CD4-positive, alpha-beta T cell treated with Interleukin-1 beta for 1 hour (primary cell): ENCODE data around the gene URB1.
A peak's percentile ranks its signal among the peaks of the same experiment; 100 is the strongest.
"Not testable (repeated sequence)": the region's sequence is repeated elsewhere in the genome, so short reads cannot be mapped to it uniquely, and the experiment has no call there.

ENCODE experiments used
- DNase-seq, 2 donors: peaks; one replicate each; pipeline ENCODE4 v3.0.0-alpha.2; 2020 to 2022

URB1 gene, protein sequence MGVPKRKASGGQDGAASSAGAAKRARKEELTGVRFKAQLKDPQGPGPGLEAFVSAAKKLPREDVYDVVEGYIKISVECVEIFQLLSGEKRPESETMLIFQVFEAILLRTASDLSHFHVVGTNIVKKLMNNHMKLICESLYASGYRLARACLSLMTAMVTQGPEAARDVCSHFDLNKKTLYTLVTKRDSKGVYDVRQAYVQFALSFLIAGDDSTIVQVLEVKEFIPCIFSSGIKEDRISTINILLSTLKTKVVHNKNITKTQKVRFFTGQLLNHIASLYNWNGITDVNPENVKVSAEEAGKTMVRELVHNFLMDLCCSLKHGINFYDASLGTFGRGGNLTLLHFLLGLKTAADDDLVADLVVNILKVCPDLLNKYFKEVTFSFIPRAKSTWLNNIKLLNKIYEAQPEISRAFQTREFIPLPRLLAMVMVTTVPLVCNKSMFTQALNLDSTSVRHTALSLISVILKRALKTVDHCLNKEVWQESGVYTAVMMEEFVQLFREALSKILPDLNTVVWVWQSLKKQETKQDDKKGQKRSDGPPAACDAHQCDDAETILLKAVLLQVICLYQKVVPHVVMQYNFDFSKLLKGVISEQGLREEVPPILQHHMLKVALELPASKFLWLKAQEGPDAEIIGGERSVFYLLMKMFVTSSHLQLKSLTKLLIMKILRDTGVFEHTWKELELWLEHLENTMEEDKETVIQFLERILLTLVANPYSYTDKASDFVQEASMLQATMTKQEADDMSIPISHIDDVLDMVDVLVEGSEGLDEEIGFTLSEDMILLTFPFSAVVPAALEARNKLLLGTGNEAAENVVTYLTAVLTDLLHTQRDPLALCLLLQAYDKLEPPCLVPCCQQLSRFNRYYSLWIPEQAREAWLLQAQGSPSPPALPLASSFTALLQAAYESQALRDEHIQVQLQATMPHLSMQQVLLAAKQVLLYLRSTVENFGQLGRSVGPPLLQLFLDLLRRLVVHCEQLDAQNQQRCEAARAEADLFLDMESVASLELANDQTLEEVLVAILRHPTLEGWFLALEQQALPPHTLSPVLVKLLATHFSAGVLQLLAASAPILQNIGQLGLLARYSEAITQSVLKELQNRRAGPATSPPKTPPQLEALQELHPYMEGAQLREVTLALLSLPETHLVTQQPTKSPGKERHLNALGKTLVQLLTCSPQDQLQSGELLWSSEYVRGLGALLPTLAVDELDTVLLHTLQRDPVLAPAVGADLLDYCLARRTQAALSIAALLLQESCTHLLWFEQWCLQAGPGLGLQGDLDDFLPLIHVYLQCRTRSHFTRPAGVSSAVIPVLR (N-terminal part only)

DNA sequence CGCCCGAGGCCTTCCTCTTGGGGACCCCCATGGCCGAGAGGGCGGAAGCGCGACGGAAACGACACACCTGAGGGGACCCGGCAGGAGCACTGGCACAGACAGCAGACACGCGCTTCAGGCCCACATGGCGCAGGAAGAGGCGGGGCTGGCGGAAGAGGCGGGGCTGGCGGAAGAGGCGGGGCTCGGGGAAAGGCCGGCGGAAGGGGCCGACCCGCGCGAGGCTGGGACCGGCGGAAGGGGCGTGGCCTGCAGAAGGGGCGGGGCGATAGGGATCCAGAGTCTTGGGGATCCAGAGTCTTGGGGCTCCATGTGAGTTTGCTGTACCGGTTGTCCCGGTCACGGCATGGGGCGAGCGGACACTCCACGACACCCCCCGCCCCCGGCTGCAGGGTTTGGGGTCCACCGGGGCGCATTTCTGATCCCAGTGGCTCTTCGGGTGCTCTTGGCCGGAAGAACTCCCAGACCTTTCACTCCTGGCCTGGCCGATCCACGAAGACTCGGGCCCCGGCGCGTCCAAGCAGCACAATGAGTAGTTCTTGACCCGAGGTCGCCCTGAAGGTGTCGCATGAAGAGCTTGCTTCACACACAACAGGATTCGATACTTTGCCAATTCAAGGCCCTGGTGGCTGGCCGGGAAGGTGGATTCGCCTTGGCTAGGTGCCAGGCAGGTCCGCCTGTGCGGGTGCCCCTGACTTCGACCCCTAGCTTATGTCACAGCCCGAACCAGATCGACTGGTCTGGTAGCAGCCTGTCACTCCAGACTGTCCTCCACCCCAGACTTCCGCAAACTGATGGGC is at the start of gene URB1:
Gene URB1, minus strand, starts transcription at position 133 of the 797 bp plus-strand sequence. Its CDS starts 102 bp downstream, at position 31.
- peak; percentile 93 to 96 for DNase-seq

DNA sequence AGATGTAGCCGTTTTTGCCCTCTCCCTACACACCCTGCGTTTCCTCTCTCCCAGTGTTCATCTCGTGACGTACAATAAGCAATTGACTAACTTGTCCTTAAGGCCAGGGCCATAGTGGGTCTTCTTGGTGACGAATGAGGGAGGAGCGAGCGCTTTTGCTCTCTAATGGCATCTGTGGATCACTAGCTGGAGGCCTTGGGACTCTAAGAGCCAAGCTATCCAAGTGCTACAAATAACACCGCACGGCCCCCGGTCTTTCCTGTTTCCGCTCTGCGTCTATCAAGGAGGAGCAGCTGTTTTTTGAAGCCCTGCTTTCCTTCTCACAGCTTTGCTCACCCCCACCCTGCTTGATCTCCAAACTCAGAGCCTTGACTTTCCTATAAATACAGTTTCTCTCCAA is 44.9 kb upstream of the URB1 start:
- no peak for DNase-seq

DNA sequence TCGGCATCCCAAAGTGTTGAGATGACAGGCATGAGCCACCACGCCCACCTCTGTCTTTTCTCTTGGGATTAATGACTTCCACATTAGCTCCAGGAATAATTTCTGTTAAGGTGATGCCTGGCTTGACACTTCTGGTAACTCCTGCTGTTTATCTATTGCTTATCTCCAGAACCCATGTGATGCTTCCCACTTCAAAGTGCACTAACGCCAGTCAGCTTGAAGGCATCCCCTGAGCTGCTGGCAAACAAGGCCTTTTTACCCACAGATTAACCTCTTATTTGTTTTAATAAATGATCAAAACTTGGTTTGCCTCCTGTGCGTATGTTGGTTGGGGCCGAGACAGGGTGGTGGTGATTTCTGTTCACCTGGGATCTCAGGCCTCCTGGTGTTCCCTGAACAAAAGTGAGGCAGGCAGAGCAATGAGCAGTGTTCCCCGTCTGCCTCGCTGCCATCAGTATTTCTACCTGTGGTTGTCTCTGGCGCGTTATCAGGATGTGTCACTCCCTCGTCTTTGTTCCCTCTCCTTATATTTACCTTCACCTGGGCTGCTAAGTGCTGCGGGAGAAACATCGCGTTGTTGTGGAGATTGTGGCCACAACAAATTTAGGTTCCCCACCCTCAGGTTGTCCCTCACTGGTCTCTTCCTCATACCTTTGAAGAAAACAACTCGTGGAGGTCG is 40.3 kb upstream of the URB1 start:
- not testable (repeated sequence) for DNase-seq

DNA sequence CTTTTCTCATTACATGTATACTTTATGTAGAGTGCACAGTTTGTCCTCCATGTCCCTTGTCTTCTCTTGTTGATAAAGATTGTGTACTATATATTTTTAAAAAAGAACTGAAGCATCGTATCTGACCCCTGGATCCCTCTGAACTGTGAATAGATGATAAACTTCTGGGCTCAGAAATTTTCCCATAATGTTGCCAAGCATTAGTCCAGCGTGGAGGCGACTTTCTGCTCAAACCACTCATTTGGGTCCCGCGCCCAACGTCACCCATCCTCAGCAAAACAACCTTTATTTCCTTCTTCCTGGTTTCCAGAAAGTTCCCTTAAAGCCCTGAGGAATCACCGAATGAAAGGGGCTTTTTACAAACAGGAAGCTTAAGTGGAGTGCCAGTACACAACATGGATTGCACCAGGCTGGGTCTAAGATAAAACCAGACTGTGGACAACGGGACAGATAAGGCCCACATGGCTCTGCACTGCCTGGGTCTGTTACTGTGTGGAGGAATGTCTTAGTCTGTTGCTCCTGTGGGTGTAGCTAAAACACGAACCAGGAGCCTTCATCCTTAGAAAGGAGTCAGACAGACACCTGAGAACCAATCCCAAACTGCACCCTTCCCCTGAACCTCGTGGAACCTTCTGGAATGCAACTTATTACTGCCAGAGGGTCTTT is 35.3 kb upstream of the URB1 start:
- no peak for DNase-seq

- DNase-seq = no peak
These were observed 33.8 kb upstream of the URB1 start for GRCh38 chr21:32426592-32427051.

GRCh38 chr21:32426066-32426465 is 33.3 kb upstream of the URB1 start:
- no peak for DNase-seq

- DNase-seq = no peak
These were observed 32.8 kb upstream of the URB1 start for GRCh38 chr21:32425628-32426027.

DNA sequence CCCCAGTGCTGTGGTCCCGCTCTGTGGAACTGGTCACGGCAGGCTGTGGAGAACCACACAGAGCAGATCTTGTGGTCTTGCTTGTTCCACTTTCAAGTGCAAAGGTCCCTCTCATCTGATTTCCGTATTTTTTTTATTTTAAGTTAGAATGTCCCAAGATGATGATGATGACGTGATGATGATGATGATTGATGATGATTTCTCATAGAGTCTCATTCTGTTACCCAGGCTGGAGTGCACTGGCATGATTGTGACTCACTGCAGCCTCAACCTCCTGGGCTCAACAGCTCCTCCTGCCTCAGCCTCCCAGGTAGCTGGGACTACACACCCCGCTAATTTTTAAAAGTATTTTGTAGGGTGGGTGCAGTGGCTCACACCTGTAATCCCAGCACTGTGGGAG is 31.9 kb upstream of the URB1 start:
- DNase-seq = no peak

DNA sequence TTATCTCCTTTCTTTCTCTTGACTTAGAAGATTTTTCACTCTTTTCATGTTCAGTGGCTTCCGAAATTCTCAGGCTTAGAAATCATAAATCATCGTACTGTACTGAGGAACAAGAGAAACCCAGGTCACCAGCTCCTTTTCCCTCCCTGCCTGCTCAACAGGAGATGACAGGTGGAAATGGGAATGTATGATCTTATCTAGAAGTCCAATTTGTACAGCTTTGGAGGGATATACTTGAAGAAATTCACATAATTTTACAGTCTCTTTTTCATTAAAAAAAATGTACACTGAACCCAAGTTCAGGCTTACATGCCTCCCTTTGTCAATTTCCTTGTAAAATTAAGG is 31.4 kb upstream of the URB1 start:
- DNase-seq = no peak

DNA sequence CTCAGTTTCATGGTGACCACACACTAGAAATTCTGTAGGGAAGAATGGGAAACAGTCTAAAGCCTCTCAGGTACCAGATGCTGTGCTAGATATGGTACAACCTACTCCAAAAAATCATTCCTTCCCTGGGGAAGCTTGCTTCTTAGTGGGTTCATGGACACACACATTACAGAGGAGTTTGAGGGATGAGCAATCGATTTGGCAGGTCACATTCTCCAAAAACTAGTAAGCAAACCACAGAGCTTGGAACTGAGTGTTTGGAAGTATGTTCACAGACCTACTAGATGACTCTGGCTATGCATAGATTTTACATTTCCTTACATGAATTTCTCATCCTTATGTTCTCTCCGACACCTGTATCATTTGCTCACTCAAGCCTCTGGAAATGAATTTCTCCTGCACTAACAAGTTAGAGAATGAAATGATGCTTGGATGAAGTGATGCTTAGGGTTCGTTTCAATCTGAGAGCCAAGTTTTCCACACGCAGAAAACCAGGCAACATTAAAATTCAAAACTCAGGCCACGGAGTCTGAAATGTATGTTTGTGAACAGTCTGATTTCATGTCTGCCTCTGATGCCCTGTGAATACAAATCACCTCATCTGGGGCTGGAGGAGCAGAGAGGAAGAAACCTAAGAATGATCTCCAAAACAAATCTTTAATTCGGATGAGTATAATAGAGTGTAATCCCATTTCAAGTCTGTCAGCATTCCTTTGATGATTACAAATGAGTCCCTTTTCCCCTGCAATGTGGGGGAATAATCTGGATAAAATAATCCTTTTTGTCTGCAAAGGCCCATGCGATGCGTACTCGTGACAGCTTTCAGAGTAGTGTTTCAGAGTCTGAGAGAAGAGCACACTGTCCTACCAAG is 30.7 kb upstream of the URB1 start:
- DNase-seq = no peak

DNA sequence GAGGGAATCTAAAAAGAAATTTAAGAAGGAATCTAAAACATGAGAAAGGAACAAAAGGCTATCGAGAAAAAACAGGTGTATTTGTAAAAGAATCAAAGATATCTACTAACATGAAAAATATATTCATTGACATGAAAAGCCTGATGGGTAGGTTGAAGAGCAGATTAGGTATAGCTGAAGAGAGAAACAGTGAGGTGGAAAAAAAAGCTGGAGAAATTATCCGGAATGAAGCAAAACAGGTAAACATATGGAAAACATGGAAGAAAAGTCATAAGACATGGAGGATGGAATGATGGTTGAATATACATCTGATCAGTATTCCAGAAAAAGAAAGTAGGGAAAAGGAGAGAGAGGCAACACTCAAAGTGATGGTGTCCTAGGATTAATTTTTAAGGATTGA is 29.3 kb upstream of the URB1 start:
- DNase-seq = no peak

- no peak for DNase-seq
These were observed 25.3 kb upstream of the URB1 start for GRCh38 chr21:32418146-32418545.

- no peak for DNase-seq
These were observed 22.9 kb upstream of the URB1 start for GRCh38 chr21:32415451-32416398.

GRCh38 chr21:32414579-32415358 is 22.0 kb upstream of the URB1 start:
- DNase-seq = no peak

DNA sequence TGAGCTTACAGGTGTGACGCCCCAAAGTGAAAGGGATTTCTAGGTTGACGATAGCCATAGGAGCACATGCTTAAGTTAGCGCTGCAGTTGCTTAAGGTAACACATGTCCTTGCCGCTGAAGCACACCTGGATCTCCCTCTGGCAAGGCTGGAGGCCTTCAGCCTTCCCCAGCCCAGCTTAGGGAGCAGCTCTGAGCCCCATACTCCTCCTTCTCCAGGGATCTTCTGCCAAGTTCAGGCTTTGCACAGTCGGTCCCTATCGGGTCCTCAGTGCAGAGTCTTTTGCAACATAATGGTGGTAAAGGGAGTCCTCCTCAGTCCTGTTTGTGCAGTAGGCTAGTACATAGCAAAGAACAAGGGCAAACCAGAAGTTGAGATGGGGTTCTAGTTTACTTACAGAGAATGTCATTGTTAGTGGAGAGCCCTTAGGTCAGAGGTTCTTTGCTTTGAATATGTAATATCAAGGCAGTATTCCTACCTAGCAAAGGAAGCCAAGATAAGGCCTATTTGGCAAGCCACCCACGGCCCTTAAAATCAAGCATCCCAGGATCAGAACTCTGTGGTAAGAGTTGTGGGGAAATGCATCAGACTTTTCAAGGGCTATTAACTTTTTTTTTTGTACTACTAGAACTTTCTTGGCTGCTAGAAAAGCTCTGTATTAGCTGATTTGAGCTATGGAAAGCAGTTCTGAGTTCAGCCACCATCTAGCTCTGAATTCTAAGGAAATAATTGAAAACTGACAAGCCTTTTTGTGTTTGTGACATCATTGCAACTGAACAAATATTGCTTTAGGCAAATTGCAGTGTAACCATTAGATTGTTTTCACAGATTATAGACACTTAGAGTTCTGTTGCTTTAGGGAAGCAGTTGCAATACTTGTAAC is 21.1 kb upstream of the URB1 start:
- no peak for DNase-seq

- DNase-seq = no peak
These were observed 20.2 kb upstream of the URB1 start for GRCh38 chr21:32413015-32413504.
